AG04450 (cell line): ENCODE data around the gene GDPD3. TPM values are rescaled to one million over a fixed set of nuclear protein-coding genes. Genes with fewer than 3 reads are reported as not detected.
A peak's percentile ranks its signal among the peaks of the same experiment; 100 is the strongest.

Source experiments
- CTCF ChIA-PET: fragments of 300-600, 350-600 bp; formaldehyde crosslinking; extraction: SDS; loops from one replicate; lab custom pipeline; 2022; ENCODE audit warnings: antibody characterized with exemption, inconsistent platforms; lab: Charles Lee
- POLR2A ChIA-PET: fragments of 350-600 bp; formaldehyde crosslinking; extraction: SDS; loops from one replicate; lab custom pipeline; 2021; ENCODE audit warnings: antibody characterized with exemption, inconsistent platforms; lab: Yijun Ruan, JAX
- DNase-seq: peaks from one replicate; pipeline ENCODE4 v3.0.0-alpha.2; 2011; ENCODE audit warnings: low read depth, low spot score
- H3K27ac ChIP-seq: one replicate; pipeline ENCODE4 v1.5.1; 2012; ENCODE audit warnings: low read depth, low read length, control low read depth
- H3K27me3 ChIP-seq: one replicate; pipeline ENCODE4 v1.6.0; 2012; ENCODE audit warnings: low read length; ENCODE audit not compliant: control insufficient read depth, insufficient read depth
- H3K4me3 ChIP-seq: 2 replicates; pipeline ENCODE4 v1.5.1; 2011; ENCODE audit warnings: mild to moderate bottlenecking, low read depth, low read length, control low read depth
- H3K9me3 ChIP-seq: 2 replicates; pipeline ENCODE4 v1.5.1; 2012; ENCODE audit warnings: low read length; ENCODE audit not compliant: control insufficient read depth, insufficient read depth
- CTCF ChIP-seq: IDR thresholded peaks from 2 replicates; pipeline ENCODE4 v1.5.1; 2011; ENCODE audit warnings: low read depth, low read length, control low read depth, inconsistent platforms
- polyA plus RNA-seq: library from polyadenylated mRNA; depleted of rRNA; stranded (reverse); fragments of >200 nt; gene quantifications from 2 replicates; pipeline ENCODE4 v1.2.3, GENCODE V29; 2011

GDPD3 gene
- polyA plus RNA-seq, 1 experiment, result 1.9 TPM

- H3K27me3 ChIP-seq, result no peaks in the 10 kb centered on the region
- peaks cover 6% of the 10 kb centered on the region; the same call in 1 of the 2 replicates for H3K9me3 ChIP-seq
- CTCF ChIA-PET, result no interaction called here
- DNase-seq, result no peak
- TF ChIP-seq CTCF, result peak; percentile 58
- POLR2A ChIA-PET, result interaction anchor here (1.0 to 1.3 kb wide), 2 partner anchors 18 to 341 kb away, joined by 3 to 7 read pairs; no protein-coding TSS in a partner anchor
- peak overlapping the region; percentile 25 for H3K4me3 ChIP-seq
- H3K27ac ChIP-seq, result peak overlapping the region; percentile 11
These were observed 44.4 kb downstream of the GDPD3 start for GRCh38 chr16:30068750-30069610.

- ChIA-PET POLR2A (interaction anchor here (1.3 kb wide), 1 partner anchor 341 kb away, joined by 3 read pairs; no protein-coding TSS in a partner anchor), CTCF (interaction anchor here (0.7 kb wide), 1 partner anchor 1074 kb away, joined by 3 read pairs; no protein-coding TSS in a partner anchor)
- DNase-seq, result no peak
- no peak for TF ChIP-seq CTCF
- H3K27ac ChIP-seq, result no peak overlapping the region
- H3K9me3 ChIP-seq, result peaks cover 6% of the 10 kb centered on the region; the same call in 1 of the 2 replicates
- H3K27me3 ChIP-seq, result no peaks in the 10 kb centered on the region
- peak overlapping the region; percentile 27 for H3K4me3 ChIP-seq
These were observed 45.0 kb downstream of the GDPD3 start for GRCh38 chr16:30068333-30068732.

- ChIA-PET CTCF (no interaction called here), POLR2A (no interaction called here)
- Histone ChIP-seq H3K9me3 (peaks cover 6% of the 10 kb centered on the region; the same call in 1 of the 2 replicates), H3K27ac (no peak overlapping the region), H3K27me3 (no peaks in the 10 kb centered on the region), H3K4me3 (peak overlapping the region; percentile 97)
- TF ChIP-seq CTCF, result no peak
- no peak for DNase-seq
These were observed 45.8 kb downstream of the GDPD3 start for GRCh38 chr16:30067584-30067916.

- no peak for TF ChIP-seq CTCF
- H3K4me3 ChIP-seq, result peak overlapping the region; percentile 97
- ChIA-PET POLR2A (interaction anchor here (0.7 to 2.6 kb wide), 6 partner anchors 8 to 351 kb away, joined by 3 to 26 read pairs (median 14); partner anchors contain the start of genes PPP4C, TBX6 and ZNF771), CTCF (interaction anchor here (1.0 kb wide), 1 partner anchor 9 kb away, joined by 3 read pairs; no protein-coding TSS in a partner anchor)
- H3K27ac ChIP-seq, result peak overlapping the region; percentile 98
- DNase-seq, result no peak
- no peaks in the 10 kb centered on the region for H3K27me3 ChIP-seq
- peaks cover 6% of the 10 kb centered on the region; the same call in 1 of the 2 replicates for H3K9me3 ChIP-seq
These were observed 46.4 kb downstream of the GDPD3 start for GRCh38 chr16:30066761-30067583.
